Trophoblast cell (in vitro differentiated cells and primary cell): Measurements from ENCODE around the gene NOS3.

Source experiments
- DNase-seq, 2 donors: peaks; one replicate each; pipeline ENCODE4 v3.0.0-alpha.2; 2016
- H2AFZ ChIP-seq: 2 replicates; pipeline ENCODE4 v1.6.1; 2013; ENCODE audit warnings: low read length, moderate library complexity, mild to moderate bottlenecking; ENCODE audit not compliant: insufficient read depth, poor library complexity
- H2AK5ac ChIP-seq: 2 replicates; pipeline ENCODE4 v1.6.1; 2013; ENCODE audit warnings: mild to moderate bottlenecking, low read length
- H2BK120ac ChIP-seq: 2 replicates; pipeline ENCODE4 v1.6.1; 2013; ENCODE audit warnings: low read length, mild to moderate bottlenecking, moderate library complexity; ENCODE audit not compliant: insufficient read depth, poor library complexity
- H2BK12ac ChIP-seq: 2 replicates; pipeline ENCODE4 v1.6.1; 2013; ENCODE audit warnings: mild to moderate bottlenecking, low read length, moderate library complexity
- H2BK5ac ChIP-seq: 2 replicates; pipeline ENCODE4 v1.6.1; 2013; ENCODE audit warnings: low read length, low read depth, moderate library complexity, mild to moderate bottlenecking; ENCODE audit not compliant: poor library complexity
- H3K14ac ChIP-seq: 2 replicates; pipeline ENCODE4 v1.6.1; 2013; ENCODE audit warnings: mild to moderate bottlenecking, low read length
- H3K18ac ChIP-seq: 2 replicates; pipeline ENCODE4 v1.6.1; 2013; ENCODE audit warnings: mild to moderate bottlenecking, low read length
- H3K23ac ChIP-seq: 2 replicates; pipeline ENCODE4 v1.6.1; 2013; ENCODE audit warnings: low read length
- H3K27ac ChIP-seq: 2 replicates; pipeline ENCODE4 v1.5.1; 2013; ENCODE audit warnings: low read depth, mild to moderate bottlenecking, inconsistent platforms, low read length, moderate library complexity
- H3K27me3 ChIP-seq: 2 replicates; pipeline ENCODE4 v1.6.1; 2013; ENCODE audit warnings: inconsistent platforms, mild to moderate bottlenecking, low read length, moderate library complexity; ENCODE audit not compliant: insufficient read depth
- H3K36me3 ChIP-seq, 2 experiments: 1 replicate in 1 of 2; 2 replicates in 1 of 2; pipeline ENCODE4 v1.6.1; 2013; ENCODE audit warnings: low read length in 2 of 2, mild to moderate bottlenecking in 2 of 2, moderate library complexity in 1 of 2; ENCODE audit not compliant: insufficient read depth in 2 of 2, control insufficient read depth in 1 of 2
- H3K4ac ChIP-seq: 2 replicates; pipeline ENCODE4 v1.6.1; 2013; ENCODE audit warnings: low read depth, mild to moderate bottlenecking, low read length, moderate library complexity
- H3K4me1 ChIP-seq, 2 experiments: 1 replicate in 1 of 2; 2 replicates in 1 of 2; pipeline ENCODE4 v1.6.1; 2013; ENCODE audit warnings: low read length in 2 of 2, mild to moderate bottlenecking in 2 of 2, moderate library complexity in 1 of 2; ENCODE audit not compliant: insufficient read depth in 2 of 2, control insufficient read depth in 1 of 2
- H3K4me2 ChIP-seq: 2 replicates; pipeline ENCODE4 v1.6.1; 2013; ENCODE audit warnings: inconsistent platforms, mild to moderate bottlenecking, low read length, moderate library complexity
- H3K4me3 ChIP-seq: 2 replicates; pipeline ENCODE4 v1.5.1; 2013; ENCODE audit warnings: mild to moderate bottlenecking, low read depth, low read length, inconsistent platforms
- H3K79me1 ChIP-seq: one replicate; pipeline ENCODE4 v1.6.1; 2013; ENCODE audit warnings: low read length
- H3K79me2 ChIP-seq: 2 replicates; pipeline ENCODE4 v1.6.1; 2013; ENCODE audit warnings: low read length, mild to moderate bottlenecking; ENCODE audit not compliant: control insufficient read depth, insufficient read depth, poor library complexity
- H3K9ac ChIP-seq: 2 replicates; pipeline ENCODE4 v1.6.1; 2013; ENCODE audit warnings: mild to moderate bottlenecking, low read length
- H3K9me3 ChIP-seq: 2 replicates; pipeline ENCODE4 v1.6.1; 2013; ENCODE audit warnings: low read depth, mild to moderate bottlenecking, control low read depth, inconsistent platforms, low read length; ENCODE audit not compliant: insufficient read depth
- H4K12ac ChIP-seq: 2 replicates; pipeline ENCODE4 v1.6.1; 2013; ENCODE audit warnings: low read depth, mild to moderate bottlenecking, low read length, moderate library complexity
- H4K8ac ChIP-seq: 2 replicates; pipeline ENCODE4 v1.6.1; 2013; ENCODE audit warnings: low read depth, mild to moderate bottlenecking, low read length, moderate library complexity
- H4K91ac ChIP-seq: one replicate; pipeline ENCODE4 v1.6.1; 2013; ENCODE audit warnings: low read depth, mild to moderate bottlenecking, low read length, moderate library complexity
- WGBS: extraction: QIAGEN DNeasy Blood & Tissue Kit; methylation state at CpG from one replicate; pipeline ENCODE4 v1.1.7; 2013; ENCODE audit warnings: missing lambda C conversion rate; ENCODE audit not compliant: insufficient read length, insufficient coverage; ENCODE audit errors: extremely low coverage; 5-methylcytosine and 5-hydroxymethylcytosine counted together

NOS3 gene

DNA sequence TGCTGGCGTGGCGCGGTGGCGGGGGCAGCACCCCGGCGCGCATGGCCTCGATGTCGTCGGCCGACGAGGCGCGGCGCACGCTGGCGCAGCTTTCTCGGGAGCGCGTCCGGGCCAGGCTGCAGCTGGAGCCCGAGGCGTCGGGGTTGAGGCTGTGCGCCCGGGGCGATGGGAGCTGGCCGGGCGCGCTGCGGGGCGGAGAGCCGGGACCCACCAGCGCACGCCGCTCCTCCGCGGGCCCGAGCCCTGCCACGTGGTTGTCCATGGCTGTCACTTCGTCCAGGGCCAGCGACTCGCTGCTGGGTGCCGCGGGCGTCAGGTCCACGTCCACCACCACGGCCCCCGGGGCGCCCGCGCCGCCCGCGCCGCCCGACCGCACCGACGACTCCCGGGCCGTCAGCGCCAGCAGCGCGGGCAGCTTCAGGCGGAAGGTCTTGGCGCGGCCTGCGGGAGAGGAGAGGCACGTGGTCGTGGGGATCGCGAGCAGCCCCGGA lies 32.7 kb upstream of the NOS3 start:
- H2BK12ac ChIP-seq, result no peak overlapping the region
- DNase-seq, result peak; percentile 9 to 42

DNA sequence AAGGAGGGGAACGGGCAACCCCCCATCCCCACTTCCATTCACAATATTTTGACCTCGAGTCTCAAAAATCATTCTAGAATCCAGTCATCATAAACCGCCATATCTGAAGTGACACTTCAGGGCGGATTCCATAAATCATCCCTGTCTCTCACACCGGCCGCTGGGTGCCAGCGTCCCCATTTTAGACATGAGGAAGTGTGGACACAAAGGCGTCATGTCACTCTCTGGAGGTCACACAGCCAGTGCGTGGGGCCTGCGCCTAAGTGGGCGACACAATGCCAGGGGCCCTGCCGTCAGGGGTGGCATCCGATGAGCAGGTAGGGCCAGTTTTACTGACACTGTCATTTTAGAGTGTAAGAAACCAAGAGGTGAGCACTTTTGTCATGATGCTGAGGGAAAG lies 32.2 kb upstream of the NOS3 start:
- Histone ChIP-seq H2BK5ac (no peak overlapping the region), H3K9me3 (peaks cover 3% of the 10 kb centered on the region), H3K79me2 (no peaks in the 10 kb centered on the region), H3K4me1 (peaks cover 25 to 27% of the 10 kb centered on the region in 2 experiments), H3K79me1 (peaks cover 8% of the 10 kb centered on the region), H3K36me3 (no peaks in the 10 kb centered on the region), H2BK12ac (no peak overlapping the region), H3K9ac (no peak overlapping the region), H4K91ac (no peak overlapping the region), H4K12ac (no peak overlapping the region), H3K14ac (no peak overlapping the region), H2BK120ac (no peak overlapping the region), H2AK5ac (no peak overlapping the region), H3K4ac (no peak overlapping the region), H2AFZ (no peak overlapping the region), H3K27ac (no peak overlapping the region), H3K4me2 (no peak overlapping the region), H3K23ac (no peak overlapping the region), H3K27me3 (no peaks in the 10 kb centered on the region), H4K8ac (no peak overlapping the region), H3K4me3 (no peak overlapping the region), H3K18ac (no peak overlapping the region)
- peak in 1 of 2 donors; percentile 17 for DNase-seq
- whole genome bisulfite sequencing, result no CpG with 5 or more reads among the region's 13 CpGs

More for the DNA sequence above, 32.7 kb upstream of the NOS3 start:
- Histone ChIP-seq H3K4me2 (no peak overlapping the region), H2BK5ac (no peak overlapping the region), H3K18ac (no peak overlapping the region), H3K79me2 (no peaks in the 10 kb centered on the region), H3K27me3 (no peaks in the 10 kb centered on the region), H3K4me3 (no peak overlapping the region), H3K9ac (no peak overlapping the region), H2AFZ (no peak overlapping the region), H3K9me3 (peaks cover 3% of the 10 kb centered on the region), H3K23ac (no peak overlapping the region), H4K8ac (no peak overlapping the region), H3K27ac (no peak overlapping the region), H3K14ac (no peak overlapping the region), H3K79me1 (peaks cover 8% of the 10 kb centered on the region), H3K4ac (no peak overlapping the region), H2BK120ac (no peak overlapping the region), H4K91ac (no peak overlapping the region), H3K36me3 (no peaks in the 10 kb centered on the region), H3K4me1 (peaks cover 25 to 27% of the 10 kb centered on the region in 2 experiments), H4K12ac (no peak overlapping the region), H2AK5ac (no peak overlapping the region)
- no CpG with 5 or more reads among the region's 74 CpGs for WGBS

DNA sequence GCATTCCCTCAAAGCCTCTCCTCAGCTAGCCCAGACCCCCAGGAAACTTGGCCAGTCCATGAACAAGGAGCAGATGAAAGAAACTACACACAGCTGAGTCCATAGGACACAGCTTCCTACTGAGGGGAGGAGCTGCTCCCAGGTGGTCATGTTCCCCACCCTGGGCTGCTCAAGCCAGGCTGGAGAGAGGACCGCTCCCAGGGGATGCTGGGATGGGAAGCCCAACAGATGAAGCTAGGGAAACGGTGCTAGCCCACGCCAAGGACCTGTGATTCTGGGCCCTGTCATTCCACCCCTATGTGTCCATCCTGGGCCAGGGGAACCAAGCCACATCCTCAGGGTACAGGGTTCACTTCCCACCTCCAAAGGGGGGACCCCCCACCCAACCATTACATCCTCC lies 31.7 kb upstream of the NOS3 start:
- Histone ChIP-seq H3K9me3 (peaks cover 3% of the 10 kb centered on the region), H3K4ac (no peak overlapping the region), H2AFZ (no peak overlapping the region), H3K14ac (no peak overlapping the region), H2BK12ac (no peak overlapping the region), H3K9ac (no peak overlapping the region), H3K4me3 (no peak overlapping the region), H4K8ac (no peak overlapping the region), H3K4me2 (no peak overlapping the region), H4K91ac (no peak overlapping the region), H3K36me3 (no peaks in the 10 kb centered on the region), H2AK5ac (no peak overlapping the region), H4K12ac (no peak overlapping the region), H3K4me1 (peaks cover 25 to 29% of the 10 kb centered on the region in 2 experiments), H3K79me1 (peaks cover 8% of the 10 kb centered on the region), H2BK120ac (no peak overlapping the region), H3K27me3 (no peaks in the 10 kb centered on the region), H3K23ac (no peak overlapping the region), H3K27ac (no peak overlapping the region), H3K18ac (no peak overlapping the region), H3K79me2 (no peaks in the 10 kb centered on the region), H2BK5ac (no peak overlapping the region)
- no CpG with 5 or more reads among the region's 3 CpGs for WGBS
- no peak for DNase-seq

DNA sequence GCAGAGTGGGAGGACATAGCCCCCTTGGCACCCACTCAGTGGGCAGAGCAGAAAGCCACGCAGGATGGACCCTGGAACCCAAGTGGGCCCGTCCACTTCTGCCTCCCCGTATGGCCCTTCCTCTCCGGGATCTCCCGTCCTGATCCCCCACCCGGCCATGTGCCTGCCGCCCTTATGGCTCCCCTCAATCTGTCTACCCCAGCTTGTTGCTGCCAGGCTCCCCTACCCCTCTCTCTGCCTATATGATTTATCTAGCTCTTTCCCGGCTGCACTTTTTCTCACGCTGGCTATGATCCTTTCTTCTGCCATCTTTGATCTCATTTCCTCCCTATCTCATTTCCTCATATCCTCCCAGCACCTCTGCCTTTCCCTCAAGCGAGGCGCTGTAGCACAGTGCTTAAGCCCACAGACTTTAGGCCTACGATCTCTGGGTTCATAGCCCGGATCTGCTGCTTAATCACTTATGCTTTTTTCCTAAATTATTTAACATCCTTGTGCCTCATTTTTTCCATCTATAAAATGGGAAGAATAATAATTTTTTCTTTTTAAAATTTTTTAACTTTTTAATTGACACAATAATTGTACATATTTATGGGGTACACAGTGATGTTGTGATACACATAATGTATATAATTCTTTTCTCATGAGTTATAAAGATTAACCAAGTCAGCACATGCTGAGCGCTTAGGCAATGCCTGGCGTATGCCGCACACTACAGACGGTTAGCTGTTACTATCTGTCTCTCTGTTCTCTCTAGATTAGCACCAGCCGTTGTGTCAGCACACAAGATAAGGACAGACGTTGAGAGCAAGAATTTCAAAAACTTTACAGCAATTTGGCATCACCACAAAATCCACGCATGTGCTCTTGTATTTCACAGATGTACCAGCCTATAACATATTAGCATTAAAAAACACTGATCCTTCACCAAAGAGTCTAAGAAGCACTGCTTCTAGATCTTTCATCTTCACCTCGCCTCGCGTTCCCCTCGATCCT lies 30.8 kb upstream of the NOS3 start:
- no peak overlapping the region for H3K18ac ChIP-seq
- H3K14ac ChIP-seq, result no peak overlapping the region
- H2AK5ac ChIP-seq, result no peak overlapping the region
- no peak overlapping the region for H3K27ac ChIP-seq
- H2BK12ac ChIP-seq, result no peak overlapping the region
- no peak overlapping the region for H4K8ac ChIP-seq
- peak; percentile 45 to 58 for DNase-seq
- no peak overlapping the region for H3K23ac ChIP-seq
- no peak overlapping the region for H3K9ac ChIP-seq
- H2BK120ac ChIP-seq, result no peak overlapping the region
- H4K91ac ChIP-seq, result no peak overlapping the region
- H4K12ac ChIP-seq, result no peak overlapping the region
- WGBS, result no CpG with 5 or more reads among the region's 24 CpGs
- no peak overlapping the region for H3K4me3 ChIP-seq
- no peaks in the 10 kb centered on the region for H3K36me3 ChIP-seq
- H3K4ac ChIP-seq, result no peak overlapping the region
- H2AFZ ChIP-seq, result no peak overlapping the region
- H3K9me3 ChIP-seq, result peaks cover 3% of the 10 kb centered on the region
- H3K4me1 ChIP-seq, result peaks cover 27 to 34% of the 10 kb centered on the region in 2 experiments
- H3K79me1 ChIP-seq, result peaks cover 10% of the 10 kb centered on the region
- no peak overlapping the region for H2BK5ac ChIP-seq
- no peak overlapping the region for H3K4me2 ChIP-seq
- H3K27me3 ChIP-seq, result no peaks in the 10 kb centered on the region
- H3K79me2 ChIP-seq, result no peaks in the 10 kb centered on the region
